Trophoblast cell (in vitro differentiated cells and primary cell): ENCODE results near the gene ENTR1.
A peak's percentile ranks its signal among the peaks of the same experiment; 100 is the strongest.

Source experiments
- DNase-seq, 2 donors: peaks; one replicate each; pipeline ENCODE4 v3.0.0-alpha.2; 2016
- H2AFZ ChIP-seq: 2 replicates; pipeline ENCODE4 v1.6.1; 2013; ENCODE audit warnings: low read length, moderate library complexity, mild to moderate bottlenecking; ENCODE audit not compliant: insufficient read depth, poor library complexity
- H2AK5ac ChIP-seq: 2 replicates; pipeline ENCODE4 v1.6.1; 2013; ENCODE audit warnings: mild to moderate bottlenecking, low read length
- H2BK120ac ChIP-seq: 2 replicates; pipeline ENCODE4 v1.6.1; 2013; ENCODE audit warnings: low read length, mild to moderate bottlenecking, moderate library complexity; ENCODE audit not compliant: insufficient read depth, poor library complexity
- H2BK12ac ChIP-seq: 2 replicates; pipeline ENCODE4 v1.6.1; 2013; ENCODE audit warnings: mild to moderate bottlenecking, low read length, moderate library complexity
- H2BK5ac ChIP-seq: 2 replicates; pipeline ENCODE4 v1.6.1; 2013; ENCODE audit warnings: low read length, low read depth, moderate library complexity, mild to moderate bottlenecking; ENCODE audit not compliant: poor library complexity
- H3K14ac ChIP-seq: 2 replicates; pipeline ENCODE4 v1.6.1; 2013; ENCODE audit warnings: mild to moderate bottlenecking, low read length
- H3K18ac ChIP-seq: 2 replicates; pipeline ENCODE4 v1.6.1; 2013; ENCODE audit warnings: mild to moderate bottlenecking, low read length
- H3K23ac ChIP-seq: 2 replicates; pipeline ENCODE4 v1.6.1; 2013; ENCODE audit warnings: low read length
- H3K27ac ChIP-seq: 2 replicates; pipeline ENCODE4 v1.5.1; 2013; ENCODE audit warnings: low read depth, mild to moderate bottlenecking, inconsistent platforms, low read length, moderate library complexity
- H3K27me3 ChIP-seq: 2 replicates; pipeline ENCODE4 v1.6.1; 2013; ENCODE audit warnings: inconsistent platforms, mild to moderate bottlenecking, low read length, moderate library complexity; ENCODE audit not compliant: insufficient read depth
- H3K36me3 ChIP-seq, 2 experiments: 1 replicate in 1 of 2; 2 replicates in 1 of 2; pipeline ENCODE4 v1.6.1; 2013; ENCODE audit warnings: low read length in 2 of 2, mild to moderate bottlenecking in 2 of 2, moderate library complexity in 1 of 2; ENCODE audit not compliant: insufficient read depth in 2 of 2, control insufficient read depth in 1 of 2
- H3K4ac ChIP-seq: 2 replicates; pipeline ENCODE4 v1.6.1; 2013; ENCODE audit warnings: low read depth, mild to moderate bottlenecking, low read length, moderate library complexity
- H3K4me1 ChIP-seq, 2 experiments: 1 replicate in 1 of 2; 2 replicates in 1 of 2; pipeline ENCODE4 v1.6.1; 2013; ENCODE audit warnings: low read length in 2 of 2, mild to moderate bottlenecking in 2 of 2, moderate library complexity in 1 of 2; ENCODE audit not compliant: insufficient read depth in 2 of 2, control insufficient read depth in 1 of 2
- H3K4me2 ChIP-seq: 2 replicates; pipeline ENCODE4 v1.6.1; 2013; ENCODE audit warnings: inconsistent platforms, mild to moderate bottlenecking, low read length, moderate library complexity
- H3K4me3 ChIP-seq: 2 replicates; pipeline ENCODE4 v1.5.1; 2013; ENCODE audit warnings: mild to moderate bottlenecking, low read depth, low read length, inconsistent platforms
- H3K79me1 ChIP-seq: one replicate; pipeline ENCODE4 v1.6.1; 2013; ENCODE audit warnings: low read length
- H3K79me2 ChIP-seq: 2 replicates; pipeline ENCODE4 v1.6.1; 2013; ENCODE audit warnings: low read length, mild to moderate bottlenecking; ENCODE audit not compliant: control insufficient read depth, insufficient read depth, poor library complexity
- H3K9ac ChIP-seq: 2 replicates; pipeline ENCODE4 v1.6.1; 2013; ENCODE audit warnings: mild to moderate bottlenecking, low read length
- H3K9me3 ChIP-seq: 2 replicates; pipeline ENCODE4 v1.6.1; 2013; ENCODE audit warnings: low read depth, mild to moderate bottlenecking, control low read depth, inconsistent platforms, low read length; ENCODE audit not compliant: insufficient read depth
- H4K12ac ChIP-seq: 2 replicates; pipeline ENCODE4 v1.6.1; 2013; ENCODE audit warnings: low read depth, mild to moderate bottlenecking, low read length, moderate library complexity
- H4K8ac ChIP-seq: 2 replicates; pipeline ENCODE4 v1.6.1; 2013; ENCODE audit warnings: low read depth, mild to moderate bottlenecking, low read length, moderate library complexity
- H4K91ac ChIP-seq: one replicate; pipeline ENCODE4 v1.6.1; 2013; ENCODE audit warnings: low read depth, mild to moderate bottlenecking, low read length, moderate library complexity
- WGBS: extraction: QIAGEN DNeasy Blood & Tissue Kit; methylation state at CpG from one replicate; pipeline ENCODE4 v1.1.7; 2013; ENCODE audit warnings: missing lambda C conversion rate; ENCODE audit not compliant: insufficient read length, insufficient coverage; ENCODE audit errors: extremely low coverage; 5-methylcytosine and 5-hydroxymethylcytosine counted together

ENTR1 gene

GRCh38 chr9:136416427-136416826 lies 6.0 kb upstream of the ENTR1 start:
- H3K4ac ChIP-seq, result no peak overlapping the region
- H2AFZ ChIP-seq, result no peak overlapping the region
- no CpG with 5 or more reads among the region's 8 CpGs for WGBS
- peaks cover 2% of the 10 kb centered on the region for H3K9me3 ChIP-seq
- no peak for DNase-seq
- H2BK5ac ChIP-seq, result no peak overlapping the region
- no peak overlapping the region for H3K18ac ChIP-seq
- no peak overlapping the region for H4K8ac ChIP-seq
- no peak overlapping the region for H2BK12ac ChIP-seq
- no peak overlapping the region for H3K27ac ChIP-seq
- H3K27me3 ChIP-seq, result no peaks in the 10 kb centered on the region
- H3K79me2 ChIP-seq, result peaks cover 2% of the 10 kb centered on the region
- H2BK120ac ChIP-seq, result no peak overlapping the region
- no peak overlapping the region for H2AK5ac ChIP-seq
- no peak overlapping the region for H4K91ac ChIP-seq
- H3K36me3 ChIP-seq, result peaks cover 66 to 77% of the 10 kb centered on the region in 2 experiments
- no peak overlapping the region for H3K4me2 ChIP-seq
- peaks cover 0 to 5% of the 10 kb centered on the region in 2 experiments for H3K4me1 ChIP-seq
- no peak overlapping the region for H3K4me3 ChIP-seq
- no peaks in the 10 kb centered on the region for H3K79me1 ChIP-seq
- no peak overlapping the region for H3K9ac ChIP-seq
- H3K23ac ChIP-seq, result no peak overlapping the region
- no peak overlapping the region for H3K14ac ChIP-seq
- H4K12ac ChIP-seq, result no peak overlapping the region

GRCh38 chr9:136412962-136413361 lies 2.5 kb upstream of the ENTR1 start:
- Histone ChIP-seq H3K36me3 (peaks cover 44 to 52% of the 10 kb centered on the region in 2 experiments), H4K91ac (no peak overlapping the region), H4K12ac (no peak overlapping the region), H3K4me3 (no peak overlapping the region), H3K27me3 (no peaks in the 10 kb centered on the region), H2BK120ac (no peak overlapping the region), H3K27ac (no peak overlapping the region), H3K23ac (no peak overlapping the region), H2BK5ac (no peak overlapping the region), H3K9me3 (no peaks in the 10 kb centered on the region), H3K4ac (no peak overlapping the region), H2AK5ac (no peak overlapping the region), H3K14ac (no peak overlapping the region), H2AFZ (no peak overlapping the region), H3K79me2 (peaks cover 18% of the 10 kb centered on the region), H3K4me1 (peaks cover 7 to 16% of the 10 kb centered on the region in 2 experiments), H3K9ac (no peak overlapping the region), H2BK12ac (no peak overlapping the region), H3K18ac (no peak overlapping the region), H3K4me2 (no peak overlapping the region), H3K79me1 (peaks cover 11% of the 10 kb centered on the region), H4K8ac (no peak overlapping the region)
- WGBS, result no CpG with 5 or more reads among the region's 9 CpGs
- no peak for DNase-seq

- H2BK12ac ChIP-seq, result no peak overlapping the region
- H2BK120ac ChIP-seq, result no peak overlapping the region
- no peak overlapping the region for H3K27ac ChIP-seq
- no peaks in the 10 kb centered on the region for H3K9me3 ChIP-seq
- H4K12ac ChIP-seq, result no peak overlapping the region
- peaks cover 7 to 16% of the 10 kb centered on the region in 2 experiments for H3K4me1 ChIP-seq
- H3K36me3 ChIP-seq, result peaks cover 44 to 51% of the 10 kb centered on the region in 2 experiments
- peak overlapping the region; percentile 77 for H3K4me2 ChIP-seq
- no peak for DNase-seq
- peaks cover 18% of the 10 kb centered on the region for H3K79me2 ChIP-seq
- no peak overlapping the region for H4K8ac ChIP-seq
- no CpG with 5 or more reads among the region's 4 CpGs for WGBS
- H3K23ac ChIP-seq, result no peak overlapping the region
- no peak overlapping the region for H2AFZ ChIP-seq
- peak overlapping the region; percentile 87 for H3K4me3 ChIP-seq
- H2AK5ac ChIP-seq, result no peak overlapping the region
- no peak overlapping the region for H4K91ac ChIP-seq
- no peak overlapping the region for H3K18ac ChIP-seq
- peaks cover 11% of the 10 kb centered on the region for H3K79me1 ChIP-seq
- H2BK5ac ChIP-seq, result no peak overlapping the region
- H3K27me3 ChIP-seq, result no peaks in the 10 kb centered on the region
- no peak overlapping the region for H3K14ac ChIP-seq
- H3K4ac ChIP-seq, result peak overlapping the region; percentile 42
- H3K9ac ChIP-seq, result peak overlapping the region; percentile 73
Measured at GRCh38 chr9:136411378-136411777, 964 bp upstream of the ENTR1 start.

- Histone ChIP-seq H2BK5ac (peak overlapping the region; percentile 57), H3K4me1 (peaks cover 7 to 16% of the 10 kb centered on the region in 2 experiments), H2AK5ac (peak overlapping the region; percentile 84), H2BK120ac (peak overlapping the region; percentile 68), H2AFZ (peak overlapping the region; percentile 81), H2BK12ac (peak overlapping the region; percentile 61), H4K91ac (peak overlapping the region; percentile 95), H3K4me2 (peak overlapping the region; percentile 92), H4K8ac (peak overlapping the region; percentile 92), H3K27me3 (no peaks in the 10 kb centered on the region), H3K79me2 (peaks cover 18% of the 10 kb centered on the region), H3K18ac (peak overlapping the region; percentile 96), H3K79me1 (peaks cover 11% of the 10 kb centered on the region), H3K36me3 (peaks cover 44 to 48% of the 10 kb centered on the region in 2 experiments), H3K27ac (no peak overlapping the region), H4K12ac (peak overlapping the region; percentile 82), H3K4ac (peak overlapping the region; percentile 97), H3K9me3 (no peaks in the 10 kb centered on the region), H3K9ac (peak overlapping the region; percentile 77), H3K23ac (no peak overlapping the region), H3K14ac (peak overlapping the region; percentile 97), H3K4me3 (peak overlapping the region; percentile 87)
- DNase-seq, result peak in 1 of 2 donors; percentile 31
- WGBS, result no CpG with 5 or more reads among the region's 71 CpGs
Measured at GRCh38 chr9:136409557-136410455, 608 bp downstream of the ENTR1 start.
